H1 (cell line): Measurements from ENCODE around the gene CAPZB. TPM values are rescaled to one million over a fixed set of nuclear protein-coding genes. Genes with fewer than 3 reads are reported as not detected.

Source experiments
- CTCF ChIA-PET: fragments of 300-600 bp; sonication (Branson Sonifier 250); formaldehyde crosslinking; loops from one replicate; lab custom pipeline; 2021; ENCODE audit not compliant: partially characterized antibody; lab: Charles Lee
- POLR2A ChIA-PET: fragments of 300-600 bp; sonication (Branson Sonifier 250); formaldehyde crosslinking; loops from one replicate; lab custom pipeline; 2021; ENCODE audit warnings: inconsistent platforms; ENCODE audit not compliant: partially characterized antibody; lab: Charles Lee
- DNase-seq, 2 experiments: peaks; one replicate each; pipeline versions ENCODE4 v3.0.0 to v3.0.0-alpha.2; 2010 to 2022; ENCODE audit warnings: low spot score in 2 of 2, low read depth in 1 of 2, mixed read lengths in 1 of 2
- FAIRE-seq: peaks from 2 replicates; lab custom pipeline; 2011; peaks lifted over from hg19 to GRCh38; lab: Jason Lieb, UNC
- H2AFZ ChIP-seq: 2 replicates; pipeline ENCODE4 v1.8.1; 2012; ENCODE audit warnings: low read length, inconsistent platforms
- H2AK5ac ChIP-seq: 2 replicates; pipeline ENCODE4 v1.6.1; 2013; ENCODE audit warnings: low read depth, low read length
- H2BK120ac ChIP-seq: replicated peaks from 2 replicates; pipeline ENCODE3; 2013; ENCODE audit warnings: low read depth, low read length, inconsistent platforms
- H2BK12ac ChIP-seq: 2 replicates; pipeline ENCODE4 v1.6.1; 2013; ENCODE audit warnings: low read depth, low read length
- H2BK15ac ChIP-seq: 2 replicates; pipeline ENCODE4 v1.6.1; 2013; ENCODE audit warnings: low read length
- H2BK20ac ChIP-seq: 2 replicates; pipeline ENCODE4 v1.6.1; 2013; ENCODE audit warnings: low read length
- H2BK5ac ChIP-seq: 2 replicates; pipeline ENCODE4 v1.6.1; 2013; ENCODE audit warnings: low read depth, low read length
- H3K14ac ChIP-seq: 2 replicates; pipeline ENCODE4 v1.6.1; 2013; ENCODE audit warnings: inconsistent platforms; ENCODE audit not compliant: insufficient read length
- H3K18ac ChIP-seq: 2 replicates; pipeline ENCODE4 v1.6.1; 2013; ENCODE audit warnings: low read length; ENCODE audit errors: extremely low read depth
- H3K23ac ChIP-seq: 2 replicates; pipeline ENCODE4 v1.6.1; 2013; ENCODE audit warnings: inconsistent platforms; ENCODE audit not compliant: insufficient read length
- H3K23me2 ChIP-seq: 2 replicates; pipeline ENCODE4 v1.6.1; 2013; ENCODE audit warnings: low read depth, low read length
- H3K27ac ChIP-seq: 2 replicates; pipeline ENCODE4 v1.6.1; 2011; ENCODE audit warnings: low read depth, low read length, inconsistent platforms
- H3K27me3 ChIP-seq, 4 experiments: replicated peaks in 1 of 4; 1 replicate in 1 of 4; 2 replicates in 3 of 4; pipeline versions ENCODE4 v1.6.1 to v1.8.1; 2011 to 2013; ENCODE audit warnings: low read length in 3 of 4, mild to moderate bottlenecking in 3 of 4, inconsistent platforms in 2 of 4, mixed read lengths in 2 of 4, moderate library complexity in 1 of 4; ENCODE audit not compliant: control insufficient read depth in 3 of 4, insufficient read depth in 3 of 4; ENCODE audit errors: extremely low read depth in 1 of 4
- H3K36me3 ChIP-seq, 4 experiments: 2 replicates each; pipeline versions ENCODE4 v1.6.1 to v1.8.1; 2011 to 2013; ENCODE audit warnings: mild to moderate bottlenecking in 4 of 4, low read length in 3 of 4, moderate library complexity in 2 of 4, control low read depth in 1 of 4, inconsistent platforms in 1 of 4; ENCODE audit not compliant: insufficient read depth in 4 of 4, control insufficient read depth in 2 of 4
- H3K4ac ChIP-seq: replicated peaks from 2 replicates; pipeline ENCODE3; 2013; ENCODE audit warnings: low read length, low read depth, mixed read lengths, inconsistent platforms; ENCODE audit not compliant: insufficient read length
- H3K4me1 ChIP-seq, 4 experiments: replicated peaks in 1 of 4; 1 replicate in 1 of 4; 2 replicates in 3 of 4; pipeline versions ENCODE4 v1.6.1 to v1.8.1; 2011 to 2013; ENCODE audit warnings: low read length in 3 of 4, inconsistent platforms in 2 of 4, mixed read lengths in 1 of 4; ENCODE audit not compliant: insufficient read depth in 4 of 4, control insufficient read depth in 3 of 4
- H3K4me2 ChIP-seq, 2 experiments: 2 replicates each; pipeline versions ENCODE4 v1.6.1 to v1.8.1; 2011 to 2013; ENCODE audit warnings: low read depth in 2 of 2, low read length in 2 of 2, control low read depth in 1 of 2, inconsistent platforms in 1 of 2, mild to moderate bottlenecking in 1 of 2; ENCODE audit not compliant: insufficient read depth in 1 of 2
- H3K4me3 ChIP-seq, 4 experiments: fragments of 200-600, 300-600 bp in 1 of 4; sonication (generic), shearing (Covaris generic), sonication (Bioruptor Twin) in 1 of 4; 2 replicates each; pipeline versions ENCODE4 v1.5.1 to v1.8.1; 2011 to 2016; ENCODE audit warnings: low read length in 4 of 4, low read depth in 3 of 4, control low read depth in 2 of 4, inconsistent platforms in 2 of 4, mild to moderate bottlenecking in 2 of 4, mixed read lengths in 1 of 4, moderate library complexity in 1 of 4; ENCODE audit not compliant: insufficient read depth in 2 of 4; ENCODE audit errors: extremely low read depth in 1 of 4
- H3K56ac ChIP-seq: replicated peaks from 2 replicates; pipeline ENCODE3; 2013; ENCODE audit warnings: low read depth, mild to moderate bottlenecking, mixed read lengths, low read length, inconsistent platforms; ENCODE audit not compliant: insufficient read length
- H3K79me1 ChIP-seq: 2 replicates; pipeline ENCODE4 v1.6.1; 2013; ENCODE audit warnings: low read depth, low read length, control low read depth
- H3K79me2 ChIP-seq, 2 experiments: 2 replicates each; pipeline versions ENCODE4 v1.6.1 to v1.8.1; 2012 to 2013; ENCODE audit warnings: low read length in 2 of 2, mild to moderate bottlenecking in 2 of 2, inconsistent platforms in 1 of 2; ENCODE audit not compliant: insufficient read depth in 2 of 2, control insufficient read depth in 1 of 2
- H3K9ac ChIP-seq, 4 experiments: replicated peaks in 1 of 4; 1 replicate in 1 of 4; 2 replicates in 3 of 4; pipeline versions ENCODE4 v1.6.1 to v1.8.1; 2011 to 2013; ENCODE audit warnings: low read depth in 3 of 4, low read length in 3 of 4, control low read depth in 2 of 4, mild to moderate bottlenecking in 2 of 4, moderate library complexity in 2 of 4, inconsistent platforms in 1 of 4; ENCODE audit errors: extremely low read depth in 1 of 4
- H3K9me3 ChIP-seq, 2 experiments: 2 replicates each; pipeline versions ENCODE4 v1.6.1 to v1.8.1; 2012 to 2013; ENCODE audit warnings: mild to moderate bottlenecking in 2 of 2, moderate library complexity in 2 of 2, control low read depth in 1 of 2, inconsistent platforms in 1 of 2, low read depth in 1 of 2, low read length in 1 of 2, mixed read lengths in 1 of 2; ENCODE audit not compliant: insufficient read depth in 2 of 2
- H4K20me1 ChIP-seq, 2 experiments: replicated peaks in 1 of 2; 2 replicates each; pipeline versions ENCODE3 to v1.8.1; 2011 to 2013; ENCODE audit warnings: inconsistent platforms in 2 of 2, low read length in 2 of 2, mild to moderate bottlenecking in 1 of 2; ENCODE audit not compliant: insufficient read depth in 2 of 2, control insufficient read depth in 1 of 2
- H4K5ac ChIP-seq: 2 replicates; pipeline ENCODE4 v1.6.1; 2013; ENCODE audit warnings: low read length, low read depth, mixed read lengths, inconsistent platforms; ENCODE audit not compliant: insufficient read length
- H4K8ac ChIP-seq: 2 replicates; pipeline ENCODE4 v1.8.0; 2013; ENCODE audit warnings: mild to moderate bottlenecking, moderate library complexity, low read length, inconsistent platforms; ENCODE audit not compliant: insufficient read depth; ENCODE audit errors: extremely low read depth
- H4K91ac ChIP-seq: replicated peaks from 2 replicates; pipeline ENCODE3; 2013; ENCODE audit warnings: low read length, mixed read lengths, inconsistent platforms; ENCODE audit not compliant: insufficient read length
- CBX5 ChIP-seq: fragments of 300-800, 300-1000 bp; sonication (generic); IDR thresholded peaks from 2 replicates; pipeline ENCODE4 v1.7.1; 2016; ENCODE audit warnings: antibody characterized with exemption, low read length, low read depth
- FOSL1 ChIP-seq: IDR thresholded peaks from 2 replicates; pipeline ENCODE4 v1.6.1; 2011; ENCODE audit warnings: mild to moderate bottlenecking, low read depth, low read length, moderate library complexity; ENCODE audit not compliant: insufficient read depth
- JUND ChIP-seq: IDR thresholded peaks from 2 replicates; pipeline ENCODE4 v1.6.1; 2011; ENCODE audit warnings: mild to moderate bottlenecking, improper control_type of control experiment, low read length
- KDM1A ChIP-seq: fragments of 200-600, 300-600 bp; sonication (generic); IDR thresholded peaks from 2 replicates; pipeline ENCODE4 v1.7.1; 2016; ENCODE audit warnings: mild to moderate bottlenecking, low read length, borderline replicate concordance
- POLR2A ChIP-seq, 2 experiments: IDR thresholded peaks; 1 replicate in 1 of 2; 2 replicates in 1 of 2; pipeline ENCODE4 v1.6.1; 2011; ENCODE audit warnings: low read depth in 2 of 2, low read length in 2 of 2, mild to moderate bottlenecking in 2 of 2; ENCODE audit errors: control extremely low read depth in 1 of 2
- POU5F1 ChIP-seq: IDR thresholded peaks from 2 replicates; pipeline ENCODE4 v1.6.1; 2011; ENCODE audit warnings: low read depth, mild to moderate bottlenecking, low read length, moderate library complexity
- RXRA ChIP-seq: IDR thresholded peaks from 2 replicates; pipeline ENCODE4 v1.6.1; 2011; ENCODE audit warnings: low read depth, mild to moderate bottlenecking, low read length, moderate library complexity; ENCODE audit not compliant: insufficient read depth
- SUZ12 ChIP-seq: fragments of 200-600 bp; sonication (generic); IDR thresholded peaks from 2 replicates; pipeline ENCODE4 v1.6.1; 2012; ENCODE audit warnings: mild to moderate bottlenecking, inconsistent platforms, low read length, moderate library complexity, mixed read lengths
- TAF1 ChIP-seq: IDR thresholded peaks from 2 replicates; pipeline ENCODE4 v1.6.1; 2011; ENCODE audit warnings: mild to moderate bottlenecking, low read depth, low read length
- USF2 ChIP-seq: IDR thresholded peaks from 2 replicates; pipeline ENCODE4 v1.6.1; 2011; ENCODE audit warnings: low read length, improper control_type of control experiment
- WGBS, 2 experiments: shearing (Covaris generic) in 1 of 2; methylation state at CpG; one replicate each; pipeline versions ENCODE4 v1.1.6 to v1.1.7; 2013 to 2015; ENCODE audit warnings: low lambda C conversion rate in 2 of 2, mixed read lengths in 2 of 2, inconsistent platforms in 1 of 2, low coverage in 1 of 2, missing lambda C conversion rate in 1 of 2; ENCODE audit not compliant: insufficient replicate concordance in 2 of 2, insufficient coverage in 1 of 2, insufficient read length in 1 of 2; ENCODE audit errors: extremely low coverage in 1 of 2, missing lambda C conversion rate in 1 of 2; 5-methylcytosine and 5-hydroxymethylcytosine counted together
- polyA plus RNA-seq, 7 experiments: library from polyadenylated mRNA; depleted of rRNA in 3 of 7; stranded (reverse) in 5 of 7; unstranded in 2 of 7; fragments of >200 nt in 5 of 7; fragments of 200-250 nt in 2 of 7; gene quantifications; 1 replicate in 5 of 7; 2 replicates in 1 of 7; 4 replicates in 1 of 7; pipeline versions ENCODE4 v1.2.1 to v1.2.3, GENCODE V29; 2011 to 2013; ENCODE audit warnings: missing spikeins in 2 of 7, mixed read lengths in 2 of 7
- total RNA-seq: library from RNA; stranded (reverse); fragmentation: NEBNext Ultra II Directional; extraction: Animal tissue kit (Norgen Biotek cat#: 25700); gene quantifications from 2 replicates; pipeline ENCODE4 v1.2.1, GENCODE V29; 2021

CAPZB gene
- total and polyA plus RNA-seq, 2 of the 8 experiments (the other 6 are each of a cell fraction or from before 2014, with no cell fraction given), result 162 to 371 TPM

GRCh38 chr1:19370453-19371170 is 114.7 kb downstream of the CAPZB start:
- Histone ChIP-seq H3K14ac (no peak overlapping the region), H3K27ac (no peak overlapping the region; the same call in 1 of the 2 replicates), H3K79me1 (peaks cover 15% of the 10 kb centered on the region), H3K36me3 (peaks cover 0 to 10% (median 2%) of the 10 kb centered on the region in 4 experiments; a peak in 3 of 8 replicates), H3K4me3 (no peak overlapping the region), H4K8ac (no peak overlapping the region), H3K9ac (0 out of 7 replicates have a peak overlapping the region, but pooled peaks of 1 of the 4 experiments have one; percentile 15), H3K4ac (no peak overlapping the region), H3K9me3 (no peaks in the 10 kb centered on the region), H2AK5ac (no peak overlapping the region), H3K79me2 (peaks cover 0 to 4% of the 10 kb centered on the region in 2 experiments; a peak in 1 of 4 replicates), H3K56ac (no peak overlapping the region), H4K5ac (no peak overlapping the region), H2AFZ (no peak overlapping the region), H4K91ac (no peak overlapping the region), H2BK12ac (no peak overlapping the region), H3K4me2 (no peak overlapping the region), H3K23me2 (no peaks in the 10 kb centered on the region), H2BK20ac (no peak overlapping the region), H3K23ac (no peak overlapping the region), H3K27me3 (no peaks in the 10 kb centered on the region), H2BK120ac (no peak overlapping the region), H2BK5ac (no peak overlapping the region; the same call in 1 of the 2 replicates), H3K18ac (no peak overlapping the region), H2BK15ac (no peak overlapping the region), H4K20me1 (peaks cover 19 to 22% of the 10 kb centered on the region in 2 experiments), H3K4me1 (no peaks in the 10 kb centered on the region)
- 82% methylated on average over 11 of the region's 13 CpGs; no CpG with 5 or more reads in 1 of the 2 experiments for WGBS, 2 experiments
- CTCF ChIA-PET, result interaction anchor here (1.0 to 9.2 kb wide), 8 partner anchors 15 to 211 kb away, joined by 3 to 68 read pairs (median 4); no protein-coding TSS in a partner anchor
- TF ChIP-seq FOSL1, result no peak
- TF ChIP-seq KDM1A, result no peak
- TF ChIP-seq RXRA, result no peak
- TF ChIP-seq USF2, result no peak
- TF ChIP-seq CBX5, result no peak
- no peak for TF ChIP-seq TAF1
- TF ChIP-seq SUZ12, result no peak
- TF ChIP-seq POLR2A (IDR thresholded peaks at IDR 0.05; ENCODE audit: control extremely low read depth in 1 of 2, low read depth in 2 of 2, low read length in 2 of 2), result no peak
- TF ChIP-seq POU5F1, result no peak
- no peak for TF ChIP-seq JUND
- FAIRE-seq (no peak), DNase-seq (no peak)
- POLR2A ChIA-PET, result no interaction called here
